ENCODE measurements around the gene PGLYRP4. TPM values are rescaled to one million over a fixed set of nuclear protein-coding genes. Genes with fewer than 3 reads are reported as not detected.

PGLYRP4 gene
- total RNA-seq, 1 experiment from 2014 or later: not detected

DNA sequence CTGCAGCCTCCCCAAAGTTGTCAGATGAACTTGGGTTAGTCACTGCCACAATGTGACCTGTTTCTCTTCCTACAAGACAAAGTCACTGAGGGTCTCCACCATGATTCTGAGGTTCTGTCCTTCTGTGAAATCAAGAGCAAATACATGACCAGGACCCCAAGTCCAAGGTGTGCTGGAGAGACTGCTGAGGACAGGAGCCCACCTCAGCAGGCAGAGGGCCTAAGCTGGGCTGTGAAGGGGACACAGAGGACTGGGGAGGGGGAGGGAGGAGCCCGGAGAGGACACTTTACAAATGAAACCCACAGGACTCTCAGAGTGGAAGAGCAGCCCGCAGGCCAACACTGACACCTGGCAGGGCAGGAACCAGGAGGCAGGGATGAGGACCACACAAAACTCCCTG, 39.2 kb downstream of the PGLYRP4 start:
- intact Hi-C loops (cut with micrococcal nuclease; ENCODE audit: unreplicated experiment): no loop called here

GRCh38 chr1:153308540-153308939, 40.1 kb downstream of the PGLYRP4 start:
- Histone ChIP-seq H3K79me2 (ENCODE audit: low read depth) (no peaks in the 10 kb centered on the region), H3K4me3 (no peak overlapping the region), H3K27me3 (ENCODE audit: insufficient read depth, low read depth) (peaks cover 13% of the 10 kb centered on the region), H4K20me1 (ENCODE audit: insufficient read depth) (no peaks in the 10 kb centered on the region), H2AFZ (no peak overlapping the region), H3F3A (ENCODE audit: insufficient read depth, low read depth) (no peaks in the 10 kb centered on the region), H3K9me2 (ENCODE audit: insufficient read depth) (no peaks in the 10 kb centered on the region), H3K4me1 (replicated peaks; ENCODE audit: insufficient read depth) (no peaks in the 10 kb centered on the region), H3K27ac (no peak overlapping the region), H3K9me3 (ENCODE audit: insufficient read depth, low read depth) (no peaks in the 10 kb centered on the region), H3K36me3 (ENCODE audit: low read depth) (no peaks in the 10 kb centered on the region), H3K4me2 (no peak overlapping the region)
- no peak for TF ChIP-seq EZH2 (IDR thresholded peaks at IDR 0.05; ENCODE audit: low read depth)
- TF ChIP-seq, protein P1, sequence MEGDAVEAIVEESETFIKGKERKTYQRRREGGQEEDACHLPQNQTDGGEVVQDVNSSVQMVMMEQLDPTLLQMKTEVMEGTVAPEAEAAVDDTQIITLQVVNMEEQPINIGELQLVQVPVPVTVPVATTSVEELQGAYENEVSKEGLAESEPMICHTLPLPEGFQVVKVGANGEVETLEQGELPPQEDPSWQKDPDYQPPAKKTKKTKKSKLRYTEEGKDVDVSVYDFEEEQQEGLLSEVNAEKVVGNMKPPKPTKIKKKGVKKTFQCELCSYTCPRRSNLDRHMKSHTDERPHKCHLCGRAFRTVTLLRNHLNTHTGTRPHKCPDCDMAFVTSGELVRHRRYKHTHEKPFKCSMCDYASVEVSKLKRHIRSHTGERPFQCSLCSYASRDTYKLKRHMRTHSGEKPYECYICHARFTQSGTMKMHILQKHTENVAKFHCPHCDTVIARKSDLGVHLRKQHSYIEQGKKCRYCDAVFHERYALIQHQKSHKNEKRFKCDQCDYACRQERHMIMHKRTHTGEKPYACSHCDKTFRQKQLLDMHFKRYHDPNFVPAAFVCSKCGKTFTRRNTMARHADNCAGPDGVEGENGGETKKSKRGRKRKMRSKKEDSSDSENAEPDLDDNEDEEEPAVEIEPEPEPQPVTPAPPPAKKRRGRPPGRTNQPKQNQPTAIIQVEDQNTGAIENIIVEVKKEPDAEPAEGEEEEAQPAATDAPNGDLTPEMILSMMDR (conservative IDR thresholded peaks at IDR 0.05): no peak
- no TSS peak for BruUV-seq (replicated peaks)
- POLR2A ChIA-PET (ENCODE audit: unreplicated experiment): no interaction called here
- intact Hi-C loops (cut with micrococcal nuclease; ENCODE audit: unreplicated experiment): no loop called here
- CTCF ChIA-PET: no interaction called here
- no peak for DNase-seq

More for the DNA sequence above, 39.2 kb downstream of the PGLYRP4 start:
- Histone ChIP-seq H3K27me3 (ENCODE audit: insufficient read depth, low read depth) (peaks cover 6% of the 10 kb centered on the region), H2AFZ (no peak overlapping the region), H3K4me3 (no peak overlapping the region), H3K9me3 (ENCODE audit: insufficient read depth, low read depth) (no peaks in the 10 kb centered on the region), H3K36me3 (ENCODE audit: low read depth) (no peaks in the 10 kb centered on the region), H3K4me1 (replicated peaks; ENCODE audit: insufficient read depth) (no peaks in the 10 kb centered on the region), H3K27ac (no peak overlapping the region), H3K79me2 (ENCODE audit: low read depth) (no peaks in the 10 kb centered on the region), H3K9me2 (ENCODE audit: insufficient read depth) (no peaks in the 10 kb centered on the region), H3F3A (ENCODE audit: insufficient read depth, low read depth) (no peaks in the 10 kb centered on the region), H4K20me1 (ENCODE audit: insufficient read depth) (no peaks in the 10 kb centered on the region), H3K4me2 (no peak overlapping the region)
- no peak for TF ChIP-seq EZH2 (IDR thresholded peaks at IDR 0.05; ENCODE audit: low read depth)
- TF ChIP-seq, protein P1 (conservative IDR thresholded peaks at IDR 0.05): no peak
- POLR2A ChIA-PET (ENCODE audit: unreplicated experiment): interaction anchor here (0.7 kb wide), 1 partner anchor 1741 kb away, joined by 3 read pairs; no protein-coding TSS in a partner anchor
- DNase-seq: no peak
- CTCF ChIA-PET: no interaction called here
- no TSS peak for BruUV-seq (replicated peaks)

DNA sequence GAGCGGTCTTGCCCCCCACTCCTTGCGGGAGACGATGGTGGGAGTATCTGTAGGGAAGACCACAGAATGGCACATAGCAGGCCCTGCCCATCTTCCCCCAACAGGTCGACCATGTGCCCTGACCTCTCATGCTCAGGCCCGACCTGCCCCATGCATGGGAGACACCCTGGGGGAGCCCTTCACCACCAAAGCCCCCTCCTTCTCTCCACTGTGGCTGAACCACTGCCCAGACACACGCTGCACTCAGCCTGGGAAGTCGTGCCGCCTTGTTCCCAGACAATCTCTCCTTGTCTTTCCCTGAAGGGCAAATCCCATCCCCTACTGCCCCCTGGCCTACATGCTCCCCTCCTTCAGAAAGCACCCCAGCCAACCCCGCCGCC, 41.4 kb downstream of the PGLYRP4 start:
- ChIA-PET POLR2A (ENCODE audit: unreplicated experiment) (no interaction called here), CTCF (no interaction called here)
- Histone ChIP-seq H3K9me3 (ENCODE audit: insufficient read depth, low read depth) (no peaks in the 10 kb centered on the region), H3K79me2 (ENCODE audit: low read depth) (no peaks in the 10 kb centered on the region), H3K27me3 (ENCODE audit: insufficient read depth, low read depth) (peaks cover 16% of the 10 kb centered on the region), H3K4me1 (replicated peaks; ENCODE audit: insufficient read depth) (no peaks in the 10 kb centered on the region), H4K20me1 (ENCODE audit: insufficient read depth) (no peaks in the 10 kb centered on the region), H3F3A (ENCODE audit: insufficient read depth, low read depth) (no peaks in the 10 kb centered on the region), H2AFZ (no peak overlapping the region), H3K4me3 (no peak overlapping the region), H3K9me2 (ENCODE audit: insufficient read depth) (no peaks in the 10 kb centered on the region), H3K27ac (no peak overlapping the region), H3K4me2 (no peak overlapping the region), H3K36me3 (ENCODE audit: low read depth) (no peaks in the 10 kb centered on the region)
- intact Hi-C loops (cut with micrococcal nuclease; ENCODE audit: unreplicated experiment): no loop called here
- no peak for DNase-seq
- BruUV-seq (replicated peaks): no TSS peak
- TF ChIP-seq, protein P1 (conservative IDR thresholded peaks at IDR 0.05): no peak
- TF ChIP-seq EZH2 (IDR thresholded peaks at IDR 0.05; ENCODE audit: low read depth): no peak

Data from PC-9 (cell line).